GM10248 (cell line): ENCODE data around the gene SLC23A3.

Experiments
- CTCF ChIA-PET: fragments of 300-600 bp; sonication (Branson Sonifier 250); formaldehyde crosslinking; extraction: SDS; loops from one replicate; lab custom pipeline; 2021; ENCODE audit warnings: antibody characterized with exemption; lab: Yijun Ruan, JAX
- POLR2A ChIA-PET: fragments of 350-650 bp; sonication (Branson Sonifier 250); formaldehyde crosslinking; extraction: SDS; loops from one replicate; lab custom pipeline; 2020; ENCODE audit warnings: antibody characterized with exemption; lab: Yijun Ruan, JAX
- DNase-seq: peaks from one replicate; pipeline ENCODE4 v3.0.0; 2012; ENCODE audit errors: extremely low spot score
- CTCF ChIP-seq: IDR thresholded peaks from 2 replicates; pipeline ENCODE4 v1.5.1; 2012; ENCODE audit warnings: mild to moderate bottlenecking, low read depth; ENCODE audit errors: extremely low read depth, missing control alignments, control extremely low read depth

SLC23A3 gene

GRCh38 chr2:219116776-219117646 is 52.8 kb downstream of the SLC23A3 start:
- ChIA-PET CTCF (interaction anchor here (1.2 to 15.5 kb wide), 12 partner anchors 8 to 162 kb away, joined by 3 to 208 read pairs (median 13); partner anchors contain the start of genes DNAJB2 and IHH), POLR2A (no interaction called here)
- no peak for TF ChIP-seq CTCF
- DNase-seq: no peak

DNA sequence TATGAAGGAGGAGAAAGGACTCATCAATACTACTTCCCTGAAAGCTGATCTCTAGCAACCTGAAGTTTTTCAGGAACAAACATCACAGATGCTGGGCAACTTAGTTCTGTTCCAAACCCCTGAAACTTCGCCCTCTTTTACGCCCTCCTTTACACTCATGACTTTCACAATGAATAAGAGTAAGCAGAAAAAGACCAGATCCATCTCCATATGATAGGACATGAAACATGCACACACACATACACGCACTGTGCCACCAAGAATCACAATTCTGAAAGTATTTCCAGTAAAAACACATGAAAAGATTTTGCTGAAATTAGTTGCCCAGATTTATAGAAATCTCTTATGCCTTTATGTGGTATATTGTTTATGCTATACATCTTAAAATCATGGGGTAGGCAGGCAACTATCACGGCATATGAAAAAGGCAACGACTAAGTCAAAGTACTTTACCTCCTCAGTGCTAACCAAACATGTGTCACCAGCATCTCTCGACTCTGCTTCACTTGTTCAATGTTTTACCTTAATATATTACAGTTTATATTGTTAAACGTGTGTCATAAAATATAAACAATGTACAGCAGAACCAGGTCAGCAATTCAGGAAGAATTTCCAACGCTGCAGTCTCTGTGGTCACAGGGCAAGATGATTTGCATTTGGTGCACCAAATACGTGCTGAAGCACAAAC is 57.0 kb downstream of the SLC23A3 start:
- no peak for DNase-seq
- POLR2A ChIA-PET: no interaction called here
- CTCF ChIA-PET: interaction anchor here (1.0 to 15.5 kb wide), 8 partner anchors 9 to 186 kb away, joined by 3 to 208 read pairs (median 6); no protein-coding TSS in a partner anchor
- no peak for TF ChIP-seq CTCF

DNA sequence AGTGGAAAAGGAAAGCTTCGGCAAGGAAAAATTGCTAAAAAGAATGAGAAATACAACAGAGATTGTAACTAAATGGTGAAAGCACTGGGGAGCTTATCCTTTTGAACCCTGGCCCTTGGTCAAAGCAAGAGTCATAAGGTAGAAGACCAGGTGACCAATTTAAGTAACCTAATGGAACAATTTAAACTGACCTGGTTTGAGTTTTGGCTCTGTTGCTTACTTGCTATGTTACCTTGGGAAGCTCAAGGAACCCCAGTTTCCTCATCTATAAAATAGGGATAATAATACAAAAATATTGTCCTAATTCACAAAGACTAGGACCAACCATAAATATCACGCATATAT is 57.8 kb downstream of the SLC23A3 start:
- TF ChIP-seq CTCF: no peak

More for the DNA sequence above, 57.8 kb downstream of the SLC23A3 start:
- POLR2A ChIA-PET: no interaction called here
- DNase-seq: no peak
- CTCF ChIA-PET: interaction anchor here (0.9 to 15.5 kb wide), 10 partner anchors 8 to 187 kb away, joined by 3 to 208 read pairs (median 4); no protein-coding TSS in a partner anchor
